PC-3 (cell line): ENCODE results near the gene MOB2. TPM values are rescaled to one million over a fixed set of nuclear protein-coding genes. Genes with fewer than 3 reads are reported as not detected.

Experiments used
- ATAC-seq: fragments of 200-7000 bp; cut with Tn5 transposase; 2 replicates; pipeline ENCODE4 v1.9.1; 2020; ENCODE audit warnings: mild to moderate bottlenecking, moderate library complexity
- BruUV-seq: library from RNA; stranded (reverse); fragments of 400-500 nt; replicated peaks from 2 replicates; lab custom pipeline; 2021; lab: Mats Ljungman, UMichigan
- CTCF ChIA-PET: fragments of 300-600 bp; sonication (Branson Sonifier 250); formaldehyde crosslinking; loops from one replicate; lab custom pipeline; 2022; ENCODE audit warnings: antibody characterized with exemption; lab: Charles Lee
- POLR2A ChIA-PET: fragments of 300-600 bp; sonication (Branson Sonifier 250); formaldehyde crosslinking; loops from one replicate; lab custom pipeline; 2022; ENCODE audit warnings: antibody characterized with exemption; ENCODE audit not compliant: unreplicated experiment; lab: Charles Lee
- DNase-seq: peaks from one replicate; pipeline ENCODE4 v3.0.0-alpha.2; 2015
- H2AFZ ChIP-seq: fragments of 300-600 bp; sonication (generic); 2 replicates; pipeline ENCODE4 v1.6.0; 2016; ENCODE audit warnings: antibody characterized with exemption, low read length
- H3F3A ChIP-seq: fragments of 300-600 bp; sonication (generic); one replicate; pipeline ENCODE4 v1.6.0; 2017; ENCODE audit warnings: antibody characterized with exemption, low read length, control low read depth, mild to moderate bottlenecking; ENCODE audit not compliant: unreplicated experiment
- H3K27ac ChIP-seq: fragments of 300-600 bp; sonication (generic); 2 replicates; pipeline ENCODE4 v1.5.1; 2016; ENCODE audit warnings: mild to moderate bottlenecking, low read length
- H3K27me3 ChIP-seq: fragments of 300-600 bp; sonication (generic); 2 replicates; pipeline ENCODE4 v1.6.1; 2016; ENCODE audit warnings: low read length, mixed read lengths
- H3K36me3 ChIP-seq: fragments of 300-600 bp; sonication (generic); 2 replicates; pipeline ENCODE4 v1.6.1; 2016; ENCODE audit warnings: low read depth, mixed run types, low read length, mixed read lengths
- H3K4me1 ChIP-seq: fragments of 300-600 bp; sonication (generic); 2 replicates; pipeline ENCODE4 v1.5.1; 2016; ENCODE audit warnings: low read length; ENCODE audit not compliant: insufficient read depth
- H3K4me2 ChIP-seq: fragments of 300-600 bp; sonication (generic); 2 replicates; pipeline ENCODE4 v1.6.0; 2016; ENCODE audit warnings: low read length
- H3K4me3 ChIP-seq: fragments of 300-600 bp; sonication (generic); 2 replicates; pipeline ENCODE4 v1.5.1; 2016; ENCODE audit warnings: mild to moderate bottlenecking, low read length, mixed read lengths
- H3K79me2 ChIP-seq: fragments of 300-600 bp; sonication (generic); 2 replicates; pipeline ENCODE4 v1.6.1; 2017; ENCODE audit warnings: low read length, mixed read lengths
- H3K9ac ChIP-seq: fragments of 300-600 bp; sonication (generic); 2 replicates; pipeline ENCODE4 v1.6.0; 2016; ENCODE audit warnings: mild to moderate bottlenecking, low read length
- H3K9me2 ChIP-seq: fragments of 300-600 bp; sonication (generic); replicated peaks from 2 replicates; pipeline ENCODE4 v1.6.1; 2016; ENCODE audit warnings: mixed run types, low read length, mixed read lengths
- H3K9me3 ChIP-seq: fragments of 300-600 bp; sonication (generic); 2 replicates; pipeline ENCODE4 v1.6.1; 2016; ENCODE audit warnings: low read length, mixed read lengths
- H4K20me1 ChIP-seq: fragments of 300-600 bp; sonication (generic); 2 replicates; pipeline ENCODE4 v1.6.1; 2016; ENCODE audit warnings: low read length, mixed read lengths
- CTCF ChIP-seq: fragments of 300-600 bp; sonication (generic); conservative IDR thresholded peaks from 2 replicates; pipeline ENCODE4 v1.5.1; 2017; ENCODE audit warnings: antibody characterized with exemption, low read depth, mild to moderate bottlenecking, low read length
- EZH2 ChIP-seq: fragments of 300-600 bp; sonication (generic); IDR thresholded peaks from one replicate; pipeline ENCODE4 v1.6.1; 2017; ENCODE audit warnings: antibody characterized with exemption, mild to moderate bottlenecking, low read length; ENCODE audit not compliant: unreplicated experiment
- EZH2phosphoT487 ChIP-seq: fragments of 300-600 bp; sonication (generic); IDR thresholded peaks from 2 replicates; pipeline ENCODE4 v1.6.1; 2018; ENCODE audit warnings: mild to moderate bottlenecking, antibody characterized with exemption, low read length, borderline replicate concordance
- intact Hi-C: fragments of 100-400 bp; cut with micrococcal nuclease; formaldehyde crosslinking; loops from 2 replicates; pipeline ENCODE4 v1.9.0; 2023
- total RNA-seq: library from RNA; depleted of rRNA; stranded (reverse); fragments of >200 nt; gene quantifications from 2 replicates; pipeline ENCODE4 v1.2.3, GENCODE V29; 2014

The MOB2 gene
- total RNA-seq, 1 experiment from 2014 or later, result 31.0 TPM

- ATAC-seq (peak; percentile 74), DNase-seq (peak; percentile 8)
- no peak overlapping the region for H2AFZ ChIP-seq
- BruUV-seq, result no TSS peak
- no peaks in the 10 kb centered on the region for H3K27me3 ChIP-seq
- no peak overlapping the region for H3K27ac ChIP-seq
- H3K9ac ChIP-seq, result no peak overlapping the region
- CTCF ChIA-PET, result no interaction called here
- H3K4me2 ChIP-seq, result no peak overlapping the region
- intact Hi-C loops, result no loop called here
- peaks cover 10% of the 10 kb centered on the region; the same call in 1 of the 2 replicates for H3K4me1 ChIP-seq
- TF ChIP-seq EZH2 (no peak), EZH2phosphoT487 (no peak), CTCF (no peak)
- H3K9me3 ChIP-seq, result no peaks in the 10 kb centered on the region
- no peaks in the 10 kb centered on the region for H4K20me1 ChIP-seq
- H3K9me2 ChIP-seq, result no peaks in the 10 kb centered on the region
- POLR2A ChIA-PET, result interaction anchor here (0.5 kb wide), 1 partner anchor 62 kb away, joined by 3 read pairs; no protein-coding TSS in a partner anchor
- no peaks in the 10 kb centered on the region for H3K36me3 ChIP-seq
- no peak overlapping the region for H3K4me3 ChIP-seq
- no peaks in the 10 kb centered on the region for H3F3A ChIP-seq
- H3K79me2 ChIP-seq, result no peaks in the 10 kb centered on the region
Observed at GRCh38 chr11:1445741-1446445, 40.7 kb downstream of the MOB2 start.

- Histone ChIP-seq H3K27ac (no peak overlapping the region), H3K9me3 (no peaks in the 10 kb centered on the region), H3K4me3 (no peak overlapping the region), H4K20me1 (no peaks in the 10 kb centered on the region), H3K4me1 (no peaks in the 10 kb centered on the region), H3K9me2 (no peaks in the 10 kb centered on the region), H3F3A (no peaks in the 10 kb centered on the region), H3K9ac (no peak overlapping the region), H2AFZ (no peak overlapping the region), H3K27me3 (no peaks in the 10 kb centered on the region), H3K4me2 (no peak overlapping the region), H3K36me3 (no peaks in the 10 kb centered on the region), H3K79me2 (no peaks in the 10 kb centered on the region)
- TF ChIP-seq CTCF (no peak), EZH2 (no peak), EZH2phosphoT487 (no peak)
- intact Hi-C loops, result no loop called here
- POLR2A ChIA-PET, result no interaction called here
- ATAC-seq (no peak), DNase-seq (no peak)
- BruUV-seq, result no TSS peak
- CTCF ChIA-PET, result no interaction called here
Observed at GRCh38 chr11:1444823-1445422, 41.7 kb downstream of the MOB2 start.

- Histone ChIP-seq H3K27me3 (no peaks in the 10 kb centered on the region), H3K4me3 (no peak overlapping the region), H3K36me3 (no peaks in the 10 kb centered on the region), H2AFZ (no peak overlapping the region), H3K9me3 (no peaks in the 10 kb centered on the region), H3K9me2 (no peaks in the 10 kb centered on the region), H4K20me1 (no peaks in the 10 kb centered on the region), H3K4me2 (no peak overlapping the region), H3K9ac (no peak overlapping the region), H3F3A (no peaks in the 10 kb centered on the region), H3K27ac (no peak overlapping the region), H3K79me2 (no peaks in the 10 kb centered on the region), H3K4me1 (no peaks in the 10 kb centered on the region)
- no peak for ATAC-seq
- DNase-seq, result no peak
- TF ChIP-seq EZH2phosphoT487, result no peak
- no peak for TF ChIP-seq EZH2
- no peak for TF ChIP-seq CTCF
- no TSS peak for BruUV-seq
- intact Hi-C loops, result no loop called here
- CTCF ChIA-PET, result no interaction called here
- POLR2A ChIA-PET, result no interaction called here
Observed at GRCh38 chr11:1444321-1444720, 42.3 kb downstream of the MOB2 start.
